ENCODE measurements around the gene RALB.
A peak's percentile ranks its signal among the peaks of the same experiment; 100 is the strongest.
"Not testable (repeated sequence)": the region's sequence is repeated elsewhere in the genome, so short reads cannot be mapped to it uniquely, and the experiment has no call there.

Gene RALB

DNA sequence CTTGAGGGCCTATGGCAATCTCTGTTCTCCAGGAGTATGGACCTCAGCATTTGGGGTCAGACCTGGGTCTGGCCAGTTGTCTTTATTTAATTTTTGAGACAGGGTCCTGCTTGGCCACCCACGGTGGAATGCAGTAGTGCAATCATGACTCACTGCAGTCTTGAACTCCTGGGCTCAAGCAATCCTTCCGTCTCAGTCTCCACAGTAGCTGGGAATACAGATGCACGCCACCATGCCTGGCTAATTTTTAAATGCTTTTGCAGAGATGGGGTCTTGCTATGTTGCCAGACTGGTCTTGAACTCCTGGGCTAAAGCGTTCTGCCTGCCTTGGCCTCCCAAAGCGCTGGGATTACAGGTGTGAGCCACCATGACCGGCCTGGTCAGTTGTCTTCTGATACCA lies 46.9 kb downstream of the RALB start:
- DNase-seq: no peak

DNA sequence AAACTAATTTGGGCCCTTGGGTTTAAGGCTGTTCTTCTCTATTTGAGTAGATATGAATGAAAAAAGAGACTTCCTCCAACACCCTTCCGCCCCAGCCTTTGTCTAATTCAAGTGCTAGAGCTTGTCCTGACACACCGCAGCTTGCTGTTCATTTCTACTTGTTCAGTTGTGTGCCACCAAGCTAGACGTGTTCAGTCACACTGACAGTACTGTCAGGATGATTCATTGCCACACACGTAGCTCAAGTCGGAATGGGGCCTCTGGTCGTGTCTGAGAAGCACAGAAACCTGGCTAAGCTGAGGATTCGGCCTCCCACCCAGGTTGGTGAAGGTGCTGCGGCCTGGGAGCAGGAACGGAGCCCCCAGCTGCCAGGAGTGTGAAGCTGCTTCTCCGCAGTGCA lies 47.7 kb downstream of the RALB start:
- no peak for DNase-seq

DNA sequence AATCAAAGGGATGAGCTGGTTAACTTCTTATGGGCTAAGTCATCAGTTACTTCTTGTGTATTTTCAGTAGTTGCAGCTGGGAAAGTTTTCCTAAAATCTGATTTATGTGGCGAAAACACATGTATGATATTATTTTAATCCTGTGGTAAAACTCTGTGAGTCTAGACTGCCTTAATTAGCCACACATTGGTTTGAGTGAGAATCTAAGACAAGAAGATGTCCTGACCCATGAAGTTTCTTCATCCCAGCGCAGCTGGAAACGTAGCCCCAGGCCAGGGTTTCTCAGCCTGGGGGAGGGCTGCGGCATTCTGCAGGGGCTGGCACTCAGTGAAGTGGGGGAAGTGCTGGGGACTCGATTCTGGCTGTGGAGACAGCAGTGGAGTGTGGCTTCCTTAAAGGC lies 48.6 kb downstream of the RALB start:
- DNase-seq: no peak

GRCh38 chr2:120302301-120302700 lies 49.6 kb downstream of the RALB start:
- DNase-seq: no peak

DNA sequence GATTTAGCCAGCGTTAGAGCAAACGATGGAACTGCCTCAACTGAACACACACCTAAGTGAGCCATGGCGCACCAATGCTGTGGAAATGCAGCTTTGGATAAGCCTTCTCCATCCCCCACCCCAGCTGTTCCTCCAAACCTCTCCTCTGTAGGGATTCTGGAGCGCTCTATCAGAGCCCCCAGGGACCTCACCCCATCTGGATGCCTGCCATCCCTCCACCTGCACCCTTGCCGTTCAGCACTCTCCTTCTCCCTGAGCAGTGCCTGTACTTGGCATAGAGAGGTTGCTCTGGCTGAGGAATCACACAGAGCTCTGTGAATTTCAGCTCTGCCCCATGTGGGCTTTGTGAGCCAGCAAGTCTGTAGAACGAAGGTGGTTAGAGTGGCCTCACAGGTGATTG lies 50.5 kb downstream of the RALB start:
- DNase-seq: no peak

DNA sequence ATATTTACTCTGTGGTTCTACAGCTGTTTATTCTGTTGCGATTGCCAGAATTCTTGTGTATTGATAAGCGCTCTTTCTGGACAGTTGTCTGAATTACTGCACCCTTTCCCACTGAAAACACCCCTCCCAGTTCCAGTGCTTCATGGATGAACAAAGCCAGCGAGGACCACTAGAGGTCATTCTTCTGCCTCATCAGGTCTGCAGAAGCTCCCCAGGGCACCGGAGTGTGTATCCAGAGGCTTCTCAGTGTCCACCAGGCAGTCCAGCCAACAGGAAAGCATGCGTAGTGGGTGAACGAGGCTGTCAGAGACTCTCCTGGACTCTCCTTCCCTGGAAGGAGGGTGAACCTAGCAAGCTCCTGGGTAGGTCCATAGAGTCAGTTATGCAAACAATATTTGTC lies 52.6 kb downstream of the RALB start:
- peak; percentile 15 for DNase-seq

DNA sequence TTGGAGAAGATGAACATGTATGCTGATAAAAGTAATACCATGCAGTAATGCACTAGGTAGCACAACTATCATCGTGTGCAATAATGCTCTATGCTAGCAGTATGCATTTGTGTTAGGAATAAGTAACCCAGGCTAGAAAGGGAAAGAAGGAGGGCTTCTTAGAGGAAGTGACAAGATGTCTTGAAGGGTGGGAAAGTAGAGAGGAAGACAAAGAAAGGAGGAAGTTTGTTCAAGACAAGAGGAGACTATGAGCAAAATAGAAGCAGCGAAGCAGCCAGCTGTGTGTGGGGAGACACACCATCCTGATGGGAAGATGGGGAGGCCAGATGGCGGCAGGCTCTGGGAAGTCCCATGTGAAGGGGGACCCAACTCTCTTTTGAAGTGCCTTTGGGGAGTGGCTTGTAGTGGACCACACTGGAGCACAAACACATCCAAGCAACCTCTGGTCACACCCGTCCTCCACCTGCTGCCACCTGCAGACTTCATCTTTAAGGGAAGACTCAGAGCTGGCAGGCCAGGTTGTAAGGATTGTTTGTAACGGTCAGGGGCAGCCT lies 53.4 kb downstream of the RALB start:
- no peak for DNase-seq

DNA sequence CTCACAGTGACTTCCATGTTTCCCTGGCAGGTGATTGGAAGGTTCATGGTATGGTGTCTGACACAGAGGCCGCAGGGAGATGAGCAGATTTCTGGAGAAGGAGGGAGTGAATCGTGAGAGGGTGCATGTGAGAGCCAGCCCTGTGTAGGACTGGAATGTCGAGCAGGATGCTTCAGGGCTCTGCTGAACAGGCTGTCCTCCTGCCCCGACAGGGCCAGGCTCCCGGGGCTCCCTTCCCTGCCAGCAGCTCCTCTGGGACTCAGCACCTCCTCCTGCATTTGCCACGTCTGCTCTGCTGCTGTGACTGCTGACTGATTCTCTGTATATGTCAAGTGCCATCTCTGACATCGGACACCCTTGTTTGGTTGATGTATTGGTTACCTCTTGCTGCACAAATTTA lies 54.8 kb downstream of the RALB start:
- DNase-seq: no peak

- DNase-seq: no peak
Measured at GRCh38 chr2:120308038-120308910, 55.6 kb downstream of the RALB start.

- no peak for DNase-seq
Measured at GRCh38 chr2:120310136-120310535, 57.5 kb downstream of the RALB start.

GRCh38 chr2:120310841-120311240 lies 58.2 kb downstream of the RALB start:
- not testable (repeated sequence) for DNase-seq

DNA sequence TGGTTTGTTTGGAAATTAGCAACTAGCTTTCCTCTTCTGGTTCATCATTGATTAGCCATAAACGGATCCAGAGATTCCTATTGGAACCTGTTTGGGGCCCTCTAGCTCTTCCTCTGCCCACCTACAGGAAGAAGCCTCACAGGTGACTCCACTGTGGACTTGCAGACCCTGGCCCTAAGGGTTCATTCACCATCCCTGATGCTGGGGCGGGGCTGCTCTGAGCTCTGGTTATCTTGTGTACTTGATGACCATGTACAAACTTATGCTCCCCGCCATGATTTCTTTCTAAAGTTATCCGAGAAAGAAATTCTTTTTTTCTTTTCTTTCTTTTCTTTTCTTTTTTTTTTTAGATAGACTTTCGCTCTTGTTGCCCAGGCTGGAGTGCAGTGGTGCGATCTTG lies 59.4 kb downstream of the RALB start:
- DNase-seq: no peak

DNA sequence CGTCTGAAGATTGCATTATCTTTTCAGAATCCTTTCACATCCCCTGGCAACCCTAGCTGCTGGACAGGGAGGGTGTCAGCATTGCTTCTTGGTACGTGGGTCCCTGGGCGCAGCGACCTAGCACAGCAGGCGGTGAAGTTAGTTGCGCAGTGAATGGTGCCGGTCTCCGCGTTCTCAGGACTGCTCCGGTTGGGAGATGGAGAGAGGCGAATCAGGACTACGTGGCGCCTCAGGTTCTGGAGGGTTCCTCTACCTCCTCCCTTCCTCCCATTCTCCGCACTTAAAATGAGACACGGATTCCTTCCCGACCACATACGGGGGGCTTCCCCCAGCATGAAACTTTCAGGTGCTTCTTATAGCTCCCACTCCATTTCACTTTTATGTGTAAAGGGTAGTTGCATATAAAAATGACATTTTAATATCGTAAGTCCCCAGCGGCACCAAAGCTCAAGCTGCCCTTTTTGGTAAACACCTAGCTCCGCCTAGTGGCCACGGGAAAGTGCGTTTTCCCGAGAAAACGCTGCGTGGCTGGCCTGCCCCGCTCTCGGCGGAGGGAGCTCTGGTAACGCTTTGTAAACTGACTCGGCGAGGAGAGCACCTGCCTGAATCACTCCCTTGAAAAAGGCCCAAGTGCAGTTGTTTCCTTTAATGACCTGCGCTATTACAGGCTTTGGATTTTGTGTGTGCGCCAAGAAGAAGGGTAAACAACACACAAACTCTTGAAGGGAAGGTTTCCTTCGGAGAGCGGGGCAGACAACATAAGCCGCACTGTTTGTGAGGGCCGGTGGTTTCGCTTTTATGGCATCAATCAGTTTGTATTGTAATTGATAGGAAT lies 60.4 kb downstream of the RALB start:
- DNase-seq: peak; percentile 73

DNA sequence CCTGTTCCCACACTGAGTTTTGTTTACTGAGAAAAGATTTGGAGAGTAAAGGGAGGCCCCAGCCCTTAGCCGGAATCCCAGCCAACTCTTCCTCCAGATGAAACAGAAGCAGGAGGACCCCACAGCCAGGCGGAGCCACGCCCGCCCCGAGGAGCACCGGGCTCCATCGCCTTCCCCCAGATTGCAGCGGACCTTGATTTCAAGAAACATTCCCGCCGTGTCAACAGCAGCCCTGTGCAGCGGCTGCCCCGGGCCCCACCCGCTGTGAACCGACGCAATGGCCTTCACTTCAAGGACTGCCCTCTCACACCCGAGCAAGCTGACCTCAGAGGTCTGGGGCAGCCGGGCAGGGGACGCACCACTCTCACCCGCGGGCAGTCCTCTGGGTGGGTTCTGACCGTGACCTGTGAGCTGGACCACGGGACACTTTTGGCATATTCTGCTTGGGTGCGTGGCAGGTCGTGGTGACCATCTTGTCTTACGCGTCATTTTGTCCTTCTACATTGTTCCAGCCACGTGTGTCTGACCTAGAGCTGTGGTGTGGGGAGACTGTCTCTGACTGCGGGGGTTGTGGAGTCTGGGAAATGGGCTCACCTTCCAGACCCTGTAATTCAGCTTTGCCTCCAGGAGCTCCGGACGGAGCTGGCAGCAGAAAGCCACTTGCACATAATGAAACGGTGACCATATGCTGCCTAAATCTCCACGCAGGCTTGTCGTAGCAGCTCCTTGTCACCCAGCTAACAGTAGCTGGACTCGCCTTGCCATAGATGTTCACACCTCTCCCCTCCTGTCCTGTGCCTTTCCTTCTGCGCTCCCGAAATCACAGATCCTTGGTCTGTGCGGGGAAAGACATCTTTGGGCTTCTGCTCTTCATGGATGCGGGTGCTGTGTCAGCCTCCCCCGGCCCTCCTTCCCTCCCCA lies 61.3 kb downstream of the RALB start:
- DNase-seq: no peak

GRCh38 chr2:120314690-120315366 lies 62.2 kb downstream of the RALB start:
- peak; percentile 0 for DNase-seq

- no peak for DNase-seq
Measured at GRCh38 chr2:120315367-120316033, 62.8 kb downstream of the RALB start.

DNA sequence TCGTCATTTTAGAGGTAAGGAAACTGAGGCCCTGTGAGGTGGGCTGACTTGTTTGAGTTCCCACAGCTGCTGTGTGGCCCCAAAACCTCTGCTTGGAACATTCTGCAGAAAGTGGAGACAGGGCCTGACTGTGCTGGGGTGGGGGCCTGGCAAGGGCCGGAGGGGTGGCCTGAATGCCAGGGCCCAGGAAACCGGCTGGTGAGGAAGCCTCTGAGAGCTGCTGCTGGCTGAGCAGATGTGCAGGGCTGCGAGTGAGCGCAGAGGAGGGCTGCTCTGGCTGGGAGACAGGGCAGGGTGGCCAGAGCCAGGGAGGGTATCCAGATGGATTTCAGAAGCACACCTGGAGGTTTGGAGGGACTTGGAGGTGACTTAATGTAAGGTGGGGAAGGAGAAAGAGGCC lies 63.4 kb downstream of the RALB start:
- DNase-seq: no peak

- DNase-seq: no peak
Measured at GRCh38 chr2:120316528-120317179, 64.0 kb downstream of the RALB start.

DNA sequence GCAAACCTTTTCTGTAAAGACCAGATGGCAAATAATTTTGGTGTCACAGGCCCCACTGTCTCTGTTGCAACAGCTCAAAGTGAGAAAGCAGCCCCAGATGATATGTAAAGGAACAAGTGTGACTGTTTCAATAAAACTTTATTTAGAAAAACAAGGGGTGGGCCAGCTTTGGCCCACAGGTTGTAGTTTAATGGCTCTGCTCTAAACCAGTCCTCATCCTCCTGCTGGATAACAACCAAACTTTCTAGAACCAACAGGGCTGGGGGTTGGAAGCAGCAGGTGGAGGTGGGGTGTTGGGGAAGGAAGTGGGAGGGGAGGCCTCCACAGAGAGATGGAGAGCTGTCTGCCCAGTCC lies 64.5 kb downstream of the RALB start:
- no peak for DNase-seq

DNA sequence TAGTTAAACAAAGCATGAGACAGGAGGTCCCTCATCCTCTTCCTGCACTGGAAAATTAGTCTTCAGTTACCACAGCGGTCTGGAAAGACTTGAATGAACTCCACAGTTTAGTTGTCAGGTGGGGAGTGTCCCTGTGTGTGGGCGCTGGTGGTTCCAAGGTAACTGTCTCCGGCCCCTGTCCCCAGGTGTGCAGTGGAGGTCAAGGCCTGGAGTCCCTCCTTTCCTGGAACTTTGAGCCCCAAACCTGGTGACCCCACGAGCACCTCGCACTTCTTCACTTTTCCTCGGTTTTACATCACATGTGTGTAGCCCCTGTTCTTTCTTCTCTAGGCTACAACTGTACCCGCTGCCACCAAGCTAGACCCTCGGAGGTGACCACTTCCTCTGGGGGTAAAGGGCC lies 65.3 kb downstream of the RALB start:
- DNase-seq: no peak

DNA sequence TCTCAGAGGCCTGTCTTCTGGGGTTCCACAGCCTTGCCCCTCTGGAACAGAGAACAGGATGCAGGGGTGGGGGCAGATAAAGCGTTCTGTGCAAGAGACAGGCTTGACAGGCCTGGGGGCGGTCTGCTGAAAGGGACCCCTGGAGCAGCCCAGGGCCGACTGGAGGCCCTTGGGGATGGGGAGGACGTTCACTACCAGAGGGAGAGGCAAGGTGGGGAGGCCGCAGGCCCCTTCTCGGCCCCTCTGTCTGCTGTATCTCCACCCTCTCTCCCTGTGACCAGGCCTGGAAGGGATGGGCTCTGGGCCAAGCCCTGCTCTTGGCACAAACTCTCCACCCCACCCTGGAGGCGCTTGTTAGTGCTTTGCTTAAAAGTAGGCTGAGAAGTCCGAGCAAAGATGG lies 66.0 kb downstream of the RALB start:
- no peak for DNase-seq
